HG02970 (cell line): ENCODE results near the gene A4GALT.
"Not testable (repeated sequence)": the region's sequence is repeated elsewhere in the genome, so short reads cannot be mapped to it uniquely, and the experiment has no call there.

Experiments used
- ATAC-seq: cut with Tn5 transposase; IDR thresholded peaks from one replicate; pipeline ENCODE4 v1.9.1; 2021; ENCODE audit warnings: mild to moderate bottlenecking, moderate library complexity, moderate number of reproducible peaks; ENCODE audit not compliant: unreplicated experiment, low FRiP score

A4GALT gene

GRCh38 chr22:42685941-42686653 lies 34.6 kb downstream of the A4GALT start:
- ATAC-seq: no peak

GRCh38 chr22:42684462-42685195 lies 36.0 kb downstream of the A4GALT start:
- no peak for ATAC-seq

- ATAC-seq: no peak
Observed at GRCh38 chr22:42683578-42684283, 36.9 kb downstream of the A4GALT start.

- no peak for ATAC-seq
Observed at GRCh38 chr22:42682113-42682851, 38.4 kb downstream of the A4GALT start.

GRCh38 chr22:42680648-42681047 lies 40.0 kb downstream of the A4GALT start:
- no peak for ATAC-seq

GRCh38 chr22:42679691-42680090 lies 41.0 kb downstream of the A4GALT start:
- ATAC-seq: no peak

- ATAC-seq: no peak
Observed at GRCh38 chr22:42678894-42679293, 41.8 kb downstream of the A4GALT start.

- ATAC-seq: not testable (repeated sequence)
Observed at GRCh38 chr22:42677936-42678335, 42.7 kb downstream of the A4GALT start.

GRCh38 chr22:42676059-42676607 lies 44.5 kb downstream of the A4GALT start:
- ATAC-seq: no peak

GRCh38 chr22:42673898-42674401 lies 46.7 kb downstream of the A4GALT start:
- no peak for ATAC-seq

- not testable (repeated sequence) for ATAC-seq
Observed at GRCh38 chr22:42673071-42673470, 47.6 kb downstream of the A4GALT start.

GRCh38 chr22:42670921-42671709 lies 49.6 kb downstream of the A4GALT start:
- no peak for ATAC-seq

GRCh38 chr22:42670046-42670445 lies 50.6 kb downstream of the A4GALT start:
- no peak for ATAC-seq

GRCh38 chr22:42666393-42666792 lies 54.3 kb downstream of the A4GALT start:
- not testable (repeated sequence) for ATAC-seq

GRCh38 chr22:42664976-42665831 lies 55.5 kb downstream of the A4GALT start:
- ATAC-seq: no peak

GRCh38 chr22:42661985-42662831 lies 58.5 kb downstream of the A4GALT start:
- peak; percentile 42 for ATAC-seq

GRCh38 chr22:42656578-42656977 lies 64.1 kb downstream of the A4GALT start:
- ATAC-seq: no peak

- no peak for ATAC-seq
Observed at GRCh38 chr22:42655693-42656092, 65.0 kb downstream of the A4GALT start.
